Middle frontal gyrus (tissue), 1 donor: ENCODE results near the gene KCTD13.
A peak's percentile ranks its signal among the peaks of the same experiment; 100 is the strongest.
"Not testable (repeated sequence)": the region's sequence is repeated elsewhere in the genome, so short reads cannot be mapped to it uniquely, and the experiment has no call there.

Source experiments
- DNase-seq: peaks from one replicate; pipeline ENCODE4 v3.0.0-alpha.2; 2015; ENCODE audit warnings: low spot score; ENCODE audit errors: extremely low spot score

Gene KCTD13, protein sequence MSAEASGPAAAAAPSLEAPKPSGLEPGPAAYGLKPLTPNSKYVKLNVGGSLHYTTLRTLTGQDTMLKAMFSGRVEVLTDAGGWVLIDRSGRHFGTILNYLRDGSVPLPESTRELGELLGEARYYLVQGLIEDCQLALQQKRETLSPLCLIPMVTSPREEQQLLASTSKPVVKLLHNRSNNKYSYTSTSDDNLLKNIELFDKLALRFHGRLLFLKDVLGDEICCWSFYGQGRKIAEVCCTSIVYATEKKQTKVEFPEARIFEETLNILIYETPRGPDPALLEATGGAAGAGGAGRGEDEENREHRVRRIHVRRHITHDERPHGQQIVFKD

GRCh38 chr16:29925781-29926710 lies at the start of gene KCTD13:
TSS of gene KCTD13 (minus strand) at chr16:29926226. CDS start at chr16:29926033, 193 bp downstream.
- DNase-seq, result peak; percentile 77

- no peak for DNase-seq
Observed at GRCh38 chr16:29975134-29975538, 49.1 kb upstream of the KCTD13 start.

GRCh38 chr16:29974291-29975133 lies 48.5 kb upstream of the KCTD13 start:
- DNase-seq, result no peak

- DNase-seq, result peak; percentile 95
Observed at GRCh38 chr16:29973384-29974246, 47.6 kb upstream of the KCTD13 start, which contains the start of gene TAOK2. TSS of gene TAOK2 (plus strand) at chr16:29973868. CDS start at chr16:29977773, 3,905 bp downstream.

GRCh38 chr16:29972992-29973383 lies 47.0 kb upstream of the KCTD13 start:
- no peak for DNase-seq

DNA sequence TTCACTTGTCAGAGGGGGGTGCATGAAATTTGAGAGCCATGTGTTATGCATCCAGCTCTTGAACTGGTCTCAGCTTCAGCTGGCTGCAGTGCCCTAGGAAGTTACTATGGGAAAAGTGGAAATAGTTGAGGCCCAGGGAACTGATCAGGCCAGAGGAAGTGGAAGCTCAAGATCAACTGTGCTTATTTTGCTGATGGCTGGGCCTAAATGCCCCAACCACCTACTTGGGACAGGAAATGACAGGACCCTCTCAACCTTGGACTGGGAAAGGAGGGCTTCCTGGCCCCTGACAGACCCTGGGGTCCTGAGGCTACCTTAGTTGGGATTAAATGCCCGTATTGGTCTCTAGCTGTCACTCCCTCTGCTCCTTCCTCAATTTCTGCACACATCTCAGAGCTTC lies 46.5 kb upstream of the KCTD13 start:
- DNase-seq, result no peak

DNA sequence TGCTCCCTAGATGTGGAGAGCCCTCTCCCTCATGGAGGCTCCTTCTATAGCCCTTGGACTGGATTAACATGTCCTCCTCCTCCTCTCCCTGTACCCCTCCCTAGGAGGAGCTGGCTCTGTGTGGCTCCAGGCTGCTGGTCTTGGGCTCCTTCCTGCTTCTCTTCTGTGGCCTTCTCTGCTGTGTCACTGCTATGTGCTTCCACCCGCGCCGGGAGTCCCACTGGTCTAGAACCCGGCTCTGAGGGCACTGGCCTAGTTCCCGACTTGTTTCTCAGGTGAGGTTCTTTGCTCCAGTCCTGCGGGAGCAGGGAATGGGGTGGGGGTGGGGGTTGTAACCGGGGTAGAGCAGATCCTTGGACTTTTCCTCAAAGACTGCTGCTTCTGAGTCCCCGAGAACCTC lies 45.3 kb upstream of the KCTD13 start:
- no peak for DNase-seq

- no peak for DNase-seq
Observed at GRCh38 chr16:29968205-29968604, 42.2 kb upstream of the KCTD13 start.

DNA sequence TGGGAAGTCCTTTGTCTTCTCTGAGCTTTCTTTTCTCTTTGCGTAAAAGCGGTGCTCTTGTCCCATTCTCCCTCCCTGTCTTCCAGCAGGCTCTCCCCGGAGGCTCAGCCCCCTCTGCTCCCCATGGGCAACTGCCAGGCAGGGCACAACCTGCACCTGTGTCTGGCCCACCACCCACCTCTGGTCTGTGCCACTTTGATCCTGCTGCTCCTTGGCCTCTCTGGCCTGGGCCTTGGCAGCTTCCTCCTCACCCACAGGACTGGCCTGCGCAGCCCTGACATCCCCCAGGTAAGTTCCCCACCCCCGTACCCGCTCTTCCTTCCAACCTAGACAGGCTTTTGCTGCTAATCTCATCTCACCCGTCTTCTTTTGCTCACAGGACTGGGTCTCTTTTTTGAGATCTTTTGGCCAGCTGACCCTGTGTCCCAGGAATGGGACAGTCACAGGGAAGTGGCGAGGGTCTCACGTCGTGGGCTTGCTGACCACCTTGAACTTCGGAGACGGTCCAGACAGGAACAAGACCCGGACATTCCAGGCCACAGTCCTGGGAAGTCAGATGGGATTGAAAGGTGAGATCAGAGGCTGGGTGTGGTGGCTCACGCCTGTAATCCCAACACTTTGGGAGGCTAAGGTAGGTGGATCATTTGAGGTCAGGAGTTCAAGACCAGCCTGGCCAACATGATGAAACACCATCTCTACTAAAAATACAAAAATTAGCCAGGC lies 37.2 kb upstream of the KCTD13 start:
- DNase-seq, result no peak

DNA sequence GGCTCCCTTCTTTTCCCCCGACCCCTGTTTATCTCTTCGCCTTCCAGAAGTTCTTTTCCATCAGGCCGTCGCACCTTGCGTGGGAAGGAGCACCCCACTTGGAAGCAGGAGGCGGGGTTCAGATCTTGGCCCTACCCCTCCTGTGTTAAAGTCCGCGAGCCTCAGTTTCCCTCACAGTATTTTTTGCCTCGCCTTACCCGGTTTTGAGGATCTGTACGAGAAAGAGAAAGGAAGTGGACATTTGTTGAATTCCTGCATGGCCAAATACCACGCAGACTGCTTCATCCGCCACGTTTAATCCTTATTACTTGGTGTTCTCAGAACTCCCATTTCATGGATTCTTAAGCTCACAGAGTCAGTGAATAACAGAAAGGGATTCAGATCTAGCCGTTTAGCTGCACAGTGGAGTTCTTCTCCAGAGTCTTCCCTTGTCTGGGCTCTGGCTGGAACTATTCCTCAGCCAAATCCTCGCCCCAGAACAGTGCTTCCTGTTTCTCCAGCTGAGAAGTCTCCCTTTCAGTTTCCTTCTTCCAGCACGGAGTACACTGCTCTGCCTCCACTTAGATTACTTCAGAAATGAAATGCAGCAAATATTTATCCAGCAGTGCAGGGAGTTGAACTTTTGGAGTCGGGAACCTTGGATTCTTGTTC lies 36.4 kb upstream of the KCTD13 start:
- DNase-seq, result no peak

GRCh38 chr16:29961479-29962343 lies 35.7 kb upstream of the KCTD13 start, which contains the start of gene TMEM219:
TSS of gene TMEM219 (plus strand) at chr16:29962079. CDS start at chr16:29963144, 1,065 bp downstream.
- peak; percentile 90 for DNase-seq

DNA sequence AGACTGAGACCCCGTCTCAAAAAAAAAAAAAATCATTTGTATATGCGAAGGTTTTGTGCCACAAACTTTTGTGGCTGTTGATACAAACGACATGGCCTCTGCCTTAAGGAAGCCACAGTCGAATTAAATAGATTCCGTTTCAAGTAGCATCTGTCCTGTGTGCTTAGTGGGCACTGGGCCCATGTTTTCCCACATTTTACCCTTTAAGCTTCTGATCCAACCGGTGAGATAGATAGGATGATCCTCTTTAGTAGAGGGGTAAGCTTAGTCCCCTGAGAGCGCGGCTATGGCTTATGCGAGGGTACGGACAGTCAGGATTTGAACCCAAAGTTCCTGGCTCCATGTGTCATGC lies 35.1 kb upstream of the KCTD13 start:
- DNase-seq, result no peak

DNA sequence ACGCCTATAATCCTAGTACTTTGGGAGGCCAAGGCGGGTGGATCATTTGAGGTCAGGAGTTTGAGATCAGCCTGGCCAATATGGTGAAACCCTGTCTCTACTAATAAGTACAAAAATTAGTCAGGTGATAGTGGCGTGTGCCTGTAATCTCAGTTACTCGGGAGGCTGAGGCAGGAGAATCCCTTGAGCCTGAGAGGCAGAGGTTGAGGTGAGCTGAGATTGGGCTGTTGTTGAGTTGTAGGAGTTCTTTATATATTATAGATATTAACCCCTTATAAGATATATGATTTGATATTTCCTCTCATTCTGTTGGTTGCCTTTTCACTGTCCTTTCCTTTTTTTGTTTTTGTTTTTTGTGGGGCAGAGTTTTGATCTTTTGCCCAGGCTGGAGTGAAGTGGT lies 33.8 kb upstream of the KCTD13 start:
- not testable (repeated sequence) for DNase-seq

DNA sequence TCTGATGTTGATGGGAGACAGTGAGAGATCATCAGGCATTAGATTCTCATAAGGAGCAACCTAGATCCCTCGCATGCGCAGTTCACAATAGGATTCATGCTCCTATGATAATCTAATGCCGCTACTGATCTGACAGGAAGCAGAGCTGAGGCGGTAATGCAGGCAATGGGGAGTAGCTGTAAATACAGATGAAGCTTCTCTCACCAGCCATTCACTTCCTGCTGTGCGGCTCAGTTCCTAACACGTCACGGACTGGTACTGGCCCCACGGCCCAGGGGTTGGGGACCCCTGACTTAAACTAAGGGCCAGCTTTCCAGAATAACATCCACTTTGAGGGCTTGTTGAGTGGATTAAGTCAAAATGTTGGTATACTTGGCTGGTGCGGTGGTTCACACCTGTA lies 33.3 kb upstream of the KCTD13 start:
- DNase-seq, result no peak

GRCh38 chr16:29958756-29959155 lies 32.7 kb upstream of the KCTD13 start:
- no peak for DNase-seq

GRCh38 chr16:29951625-29952365 lies 25.8 kb upstream of the KCTD13 start:
- no peak for DNase-seq

- DNase-seq, result no peak
Observed at GRCh38 chr16:29950806-29951461, 24.9 kb upstream of the KCTD13 start.
